Head of caudate nucleus (tissue), 42 donors: ENCODE data around the gene STX3.
"Not testable (repeated sequence)": the region's sequence is repeated elsewhere in the genome, so short reads cannot be mapped to it uniquely, and the experiment has no call there.

Experiments used
- DNase-seq, 42 donors: peaks; one replicate each; pipeline versions ENCODE4 v3.0.0 to v3.0.0-alpha.2; 2020 to 2021; ENCODE audit warnings: mixed read lengths in 7 of 42
- intact Hi-C: fragments of 100-400 bp; cut with DNase I; formaldehyde crosslinking; loops from one replicate; pipeline ENCODE4 v1.15.0; 2022

STX3 gene

DNA sequence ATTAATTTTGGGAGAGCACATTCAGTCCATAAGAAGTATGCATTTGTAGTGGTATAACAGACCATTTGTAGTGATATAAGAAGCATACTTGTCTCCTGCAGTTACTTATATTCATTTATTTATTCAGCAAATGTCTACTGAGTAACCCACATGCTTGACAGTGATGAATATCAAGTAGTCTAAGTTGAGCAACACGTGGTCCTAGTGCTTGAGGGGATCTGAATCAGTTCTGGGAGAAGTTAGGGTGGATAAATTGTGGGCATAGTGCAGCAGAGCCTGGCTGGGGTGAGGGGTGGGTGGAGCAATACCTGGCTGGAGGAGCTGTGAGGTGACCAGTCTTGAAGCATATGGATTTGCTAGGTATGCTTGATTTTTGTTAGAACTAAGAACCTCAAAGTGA lies 24.3 kb downstream of the STX3 start:
- DNase-seq, result no peak
- intact Hi-C loops, result no loop called here

DNA sequence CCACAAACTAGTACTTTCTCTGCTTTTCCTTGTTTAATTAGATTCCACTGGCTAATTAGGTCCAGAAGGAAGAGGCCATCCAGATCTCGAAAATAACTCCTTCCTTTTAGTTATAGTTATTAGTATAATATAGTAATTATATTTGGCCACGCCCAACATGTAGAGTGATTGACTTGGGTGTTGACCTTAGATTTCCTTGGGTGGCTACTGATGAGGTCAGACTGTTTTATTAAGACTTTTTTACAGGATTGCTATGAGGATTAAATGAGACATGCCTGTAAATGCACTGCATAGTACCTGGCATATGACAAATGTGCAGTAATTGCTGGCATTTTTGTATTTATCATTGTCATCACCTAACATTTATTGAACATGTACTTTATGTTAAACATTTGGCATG lies 26.9 kb downstream of the STX3 start:
- intact Hi-C loops, result no loop called here
- no peak for DNase-seq

DNA sequence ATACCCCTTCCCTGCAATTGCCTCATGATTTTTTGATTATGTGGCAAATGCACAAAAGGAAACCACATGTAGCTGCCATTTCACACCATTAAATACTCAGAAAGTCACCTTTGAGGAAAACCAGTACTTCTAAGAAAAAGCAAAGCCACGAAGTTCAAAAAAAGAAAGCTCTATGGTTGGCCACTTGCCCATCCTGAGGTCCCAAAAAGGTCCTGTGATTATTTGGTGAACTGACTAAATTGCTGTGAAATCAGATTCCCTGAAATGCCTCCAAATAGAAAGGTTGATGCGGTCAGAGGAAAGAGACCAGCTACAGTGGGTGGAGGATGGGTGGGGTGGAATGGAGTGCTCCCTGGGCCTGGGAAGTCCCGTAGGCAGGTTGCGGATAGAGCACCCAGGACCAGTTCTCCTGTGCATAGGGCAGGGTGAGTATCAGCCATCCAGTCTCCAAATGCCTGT lies 28.5 kb downstream of the STX3 start:
- intact Hi-C loops, result no loop called here
- DNase-seq, result no peak

DNA sequence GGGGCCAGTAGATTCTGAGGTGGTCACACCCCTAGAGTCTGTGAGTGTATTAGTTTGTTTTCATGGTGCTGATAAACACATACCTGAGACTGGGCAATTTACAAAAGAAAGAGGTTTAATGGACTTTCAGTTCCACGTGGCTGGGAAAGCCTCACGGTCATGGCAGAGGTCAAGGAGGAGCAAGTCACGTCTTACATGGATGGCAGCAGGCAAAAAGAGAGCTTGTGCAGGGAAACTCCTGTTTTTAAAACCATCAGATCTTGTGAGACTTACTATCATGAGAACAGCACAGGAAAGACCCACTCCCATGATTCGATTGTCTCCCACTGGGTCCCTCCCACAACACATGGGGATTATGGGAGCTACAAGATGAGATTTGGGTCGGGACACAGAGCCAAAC lies 29.3 kb downstream of the STX3 start:
- DNase-seq, intact Hi-C loops: not testable (repeated sequence)

DNA sequence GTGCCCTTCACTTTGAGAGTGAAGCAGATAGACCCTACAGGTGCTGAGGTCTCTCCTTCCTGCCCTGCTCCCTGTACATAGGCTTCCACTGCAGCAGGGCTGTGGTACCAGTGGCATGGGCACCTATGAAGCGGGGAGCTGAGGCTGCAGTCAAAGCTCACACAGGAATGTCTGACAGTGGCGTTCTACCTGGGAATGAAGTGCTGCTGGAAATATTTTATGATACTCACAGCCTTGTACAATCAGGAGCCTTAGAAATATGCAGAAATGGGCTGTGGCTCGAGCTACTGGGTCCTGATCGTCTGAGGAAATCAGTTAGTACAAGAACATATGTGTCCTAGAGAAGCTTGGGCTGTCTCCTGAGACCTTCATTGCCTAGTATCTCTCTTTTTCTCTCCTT lies 30.6 kb downstream of the STX3 start:
- DNase-seq, result no peak
- intact Hi-C loops, result no loop called here

DNA sequence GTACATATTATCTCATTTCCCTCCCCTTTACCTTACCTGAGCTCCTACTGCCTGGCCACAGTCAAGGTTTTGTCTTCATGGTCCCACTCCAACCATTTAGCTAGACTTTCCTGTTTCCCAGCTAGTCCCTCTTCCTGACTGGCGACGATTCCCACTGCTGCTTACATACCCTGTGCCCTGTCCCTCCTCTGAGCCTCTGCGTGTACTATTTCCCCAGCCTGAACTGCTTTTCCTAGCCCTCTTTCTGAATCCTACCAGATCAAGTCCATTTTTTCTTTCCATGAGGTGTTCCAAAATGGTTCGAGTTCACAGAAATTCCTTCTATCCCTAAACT lies 32.0 kb downstream of the STX3 start:
- no peak for DNase-seq
- intact Hi-C loops, result no loop called here

DNA sequence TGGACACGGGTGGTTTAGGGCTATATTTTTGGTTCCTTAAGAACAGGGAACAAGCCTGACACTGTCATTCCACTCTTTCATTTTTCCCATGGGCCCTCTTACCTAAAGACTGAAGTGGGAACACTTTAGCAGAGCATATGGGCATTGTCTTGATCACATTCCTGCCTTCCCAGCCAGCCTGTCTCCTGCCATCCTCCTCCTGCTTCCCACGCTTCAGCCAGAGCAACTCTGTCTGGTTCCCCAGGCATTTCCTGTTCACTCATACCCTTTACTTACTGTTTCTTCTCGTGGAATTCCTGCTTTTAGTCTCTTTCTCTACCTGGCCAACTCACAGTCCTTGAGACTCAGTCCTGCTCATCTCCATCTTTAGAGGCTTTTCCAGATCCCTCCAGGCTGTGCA lies 32.6 kb downstream of the STX3 start:
- intact Hi-C loops, result no loop called here

DNA sequence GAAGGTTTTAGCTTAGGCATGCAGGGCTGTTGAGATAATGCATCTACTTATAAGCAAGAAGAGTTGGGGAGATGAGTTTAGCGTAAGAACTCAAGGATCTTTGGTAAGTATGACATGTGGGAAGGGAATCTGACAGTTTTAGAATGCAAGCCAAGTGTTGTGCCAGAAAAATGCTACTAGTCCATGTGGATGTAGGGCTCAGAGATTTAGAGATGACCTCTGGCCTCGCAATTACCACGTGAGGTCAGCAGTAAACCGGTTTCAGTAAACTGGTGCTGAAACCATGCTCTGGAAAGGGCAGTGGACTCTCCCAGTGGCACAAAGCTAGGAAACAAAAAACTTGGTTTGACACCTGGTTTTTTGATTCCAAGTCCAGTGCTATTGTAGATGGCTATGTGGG lies 36.5 kb downstream of the STX3 start:
- intact Hi-C loops, result no loop called here
- DNase-seq, result no peak

More for the DNA sequence above, 32.6 kb downstream of the STX3 start:
- no peak for DNase-seq

DNA sequence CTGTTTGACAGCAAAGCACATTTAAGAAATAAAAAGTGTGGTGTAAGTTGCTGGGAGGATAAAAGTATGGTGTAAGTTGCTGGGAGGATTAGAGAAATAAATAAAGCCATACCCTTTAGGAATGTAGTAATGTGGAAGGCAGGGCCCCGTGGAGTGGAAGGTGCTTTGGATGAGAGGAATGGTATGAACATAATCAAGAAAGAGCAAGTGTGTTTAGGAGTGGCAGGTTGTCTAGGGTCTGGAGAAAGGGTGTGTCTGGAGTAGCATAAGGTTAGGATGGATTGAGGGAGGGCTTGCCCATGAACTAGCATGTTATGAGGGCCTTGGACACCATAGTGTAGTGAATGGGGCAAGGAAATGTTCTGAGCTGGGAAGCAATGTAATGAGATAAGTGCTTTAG lies 37.3 kb downstream of the STX3 start:
- no peak for DNase-seq
- intact Hi-C loops, result no loop called here

DNA sequence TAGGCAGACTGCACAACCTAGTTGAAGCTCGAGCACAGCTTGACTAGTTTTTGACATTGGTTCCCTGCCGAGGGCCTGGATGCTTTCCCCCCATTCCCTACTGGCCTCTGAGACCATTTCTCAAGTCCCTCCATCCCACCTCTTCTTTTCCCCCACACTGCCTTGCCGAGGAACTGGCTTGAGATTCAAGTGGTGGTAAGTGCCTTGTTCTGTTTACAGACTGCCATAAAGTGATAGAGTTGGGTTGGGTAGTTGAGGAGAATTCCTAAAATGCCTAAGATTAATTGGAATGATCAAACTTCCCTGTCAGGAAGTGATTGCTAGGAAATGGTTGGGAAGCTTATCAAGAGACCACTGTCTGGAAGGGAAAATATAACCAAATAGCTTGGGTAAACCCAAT lies 39.2 kb downstream of the STX3 start:
- DNase-seq, result no peak
- intact Hi-C loops, result no loop called here

DNA sequence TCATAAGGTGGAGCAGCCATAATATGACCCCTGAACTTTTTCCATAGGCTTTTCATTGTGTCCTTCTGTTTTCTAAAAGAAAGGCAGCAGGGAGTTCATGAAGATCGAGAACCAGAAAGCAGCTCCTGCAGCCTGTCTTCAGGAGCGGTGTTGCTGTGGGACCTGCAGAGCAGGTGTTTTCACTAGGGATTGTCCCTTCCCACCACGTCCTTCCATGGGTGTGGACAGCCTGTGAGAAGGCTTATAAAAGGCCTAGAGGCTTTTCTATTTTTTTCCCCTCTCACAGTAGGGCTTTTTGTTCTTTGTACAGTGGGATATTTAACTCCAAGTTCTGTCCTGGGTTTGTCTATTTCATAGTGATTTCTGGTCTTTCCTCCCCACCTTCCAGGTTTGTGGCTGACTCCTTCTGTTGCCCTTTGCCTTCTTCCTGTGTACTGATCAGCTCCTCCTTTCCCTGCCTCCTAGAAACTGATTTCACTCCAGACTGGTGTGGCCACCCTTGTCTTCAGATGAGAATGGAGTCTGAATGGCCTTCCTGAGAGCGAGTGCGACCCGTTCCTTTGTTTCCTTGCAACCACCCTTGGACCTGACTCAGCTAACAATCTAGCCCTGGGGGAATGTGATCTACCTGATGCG lies 45.3 kb downstream of the STX3 start:
- intact Hi-C loops, result loop anchor here (10.0 kb wide), 1 partner anchor 256 kb away; no protein-coding TSS in a partner anchor
- DNase-seq, result no peak

DNA sequence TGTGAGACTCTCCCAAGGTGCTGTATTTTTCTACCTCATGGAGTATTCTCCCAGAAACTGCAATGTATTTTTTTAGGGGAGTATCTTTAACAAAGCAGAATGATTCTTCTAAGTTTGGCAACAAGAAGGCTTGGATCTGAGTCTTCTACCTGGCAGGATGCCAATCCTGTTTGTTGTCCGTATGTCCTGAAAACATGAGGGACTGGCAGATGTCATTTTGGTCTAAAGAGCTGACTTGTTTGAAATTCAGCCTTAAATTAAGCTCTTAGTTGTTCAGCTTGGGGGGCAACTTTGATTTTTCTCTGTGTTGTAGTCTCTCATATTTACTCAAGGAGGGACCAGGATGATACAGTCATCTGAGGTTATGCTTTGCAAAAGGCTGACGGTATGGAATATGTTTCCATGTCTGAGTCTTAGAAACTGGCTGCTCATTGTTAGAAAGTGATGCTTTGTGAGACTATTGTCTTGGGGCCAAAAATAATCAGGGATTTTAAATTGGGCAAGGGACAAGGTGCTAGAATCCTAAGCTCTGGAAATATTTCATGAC lies 46.1 kb downstream of the STX3 start:
- intact Hi-C loops, result loop anchor here (10.0 kb wide), 1 partner anchor 256 kb away; no protein-coding TSS in a partner anchor
- DNase-seq, result no peak

DNA sequence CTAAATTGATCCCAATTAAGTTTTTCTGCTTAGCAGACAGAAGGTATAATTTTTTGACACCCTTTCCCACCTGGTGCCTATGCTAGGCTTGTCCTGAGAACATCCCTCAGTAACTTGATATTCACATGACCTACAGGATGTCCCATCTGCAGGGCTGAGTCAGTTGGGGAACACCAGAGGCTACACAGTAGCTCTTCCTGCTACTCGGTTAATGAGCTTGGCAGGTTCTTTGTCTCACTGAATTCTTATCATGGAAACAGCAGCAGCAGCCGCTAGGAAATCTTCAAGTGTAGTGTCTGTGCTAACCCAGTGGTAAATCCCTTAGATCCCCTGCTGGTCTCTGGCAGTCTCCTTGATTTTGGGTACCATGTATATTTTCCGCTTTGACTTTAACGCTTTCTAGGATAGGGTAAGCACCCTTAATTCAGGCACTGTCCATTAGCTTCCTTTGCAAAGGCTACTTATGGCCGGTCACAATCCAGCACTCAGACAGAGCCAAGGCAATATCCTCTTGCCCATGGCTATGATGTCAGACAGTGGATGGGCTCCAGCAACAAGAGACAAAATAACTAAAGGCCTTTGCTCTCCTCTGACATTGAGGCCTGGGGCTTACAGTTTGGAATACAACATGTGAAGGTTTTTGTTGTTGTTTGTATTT lies 46.9 kb downstream of the STX3 start:
- intact Hi-C loops, result loop anchor here (1.0 to 10.0 kb wide), 2 partner anchors 48 to 257 kb away; no protein-coding TSS in a partner anchor
- peak in 31 of 42 donors; percentile 5 to 75 (median 41) for DNase-seq

DNA sequence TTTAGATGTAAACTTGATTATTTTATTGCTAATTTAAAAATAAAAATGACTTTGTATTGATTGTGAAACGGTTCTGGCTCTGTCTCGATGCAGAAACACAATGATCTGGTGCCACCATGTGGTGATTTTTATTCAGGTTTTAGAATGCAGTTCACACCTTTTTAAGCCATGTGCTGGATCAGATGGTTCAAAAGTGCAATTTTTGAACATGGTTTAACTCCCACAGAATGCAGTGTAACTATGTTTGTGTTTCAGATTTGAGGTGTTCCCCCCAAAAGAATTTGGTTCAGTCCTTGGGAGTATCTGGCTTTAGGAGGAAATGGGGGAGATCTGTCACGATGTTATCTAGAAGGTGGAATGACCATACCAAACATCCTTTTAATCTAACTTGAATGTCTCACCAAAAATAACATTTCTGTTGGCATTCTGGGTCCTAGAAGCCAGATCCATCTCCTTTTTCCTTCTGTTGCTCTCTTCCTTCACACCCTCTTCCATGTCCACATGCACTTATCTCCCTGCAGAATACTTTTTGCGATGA lies 47.5 kb downstream of the STX3 start:
- peak in 18 of 42 donors; percentile 14 to 83 (median 53) for DNase-seq
- intact Hi-C loops, result loop anchor here (1.0 to 10.0 kb wide), 2 partner anchors 48 to 258 kb away; no protein-coding TSS in a partner anchor

DNA sequence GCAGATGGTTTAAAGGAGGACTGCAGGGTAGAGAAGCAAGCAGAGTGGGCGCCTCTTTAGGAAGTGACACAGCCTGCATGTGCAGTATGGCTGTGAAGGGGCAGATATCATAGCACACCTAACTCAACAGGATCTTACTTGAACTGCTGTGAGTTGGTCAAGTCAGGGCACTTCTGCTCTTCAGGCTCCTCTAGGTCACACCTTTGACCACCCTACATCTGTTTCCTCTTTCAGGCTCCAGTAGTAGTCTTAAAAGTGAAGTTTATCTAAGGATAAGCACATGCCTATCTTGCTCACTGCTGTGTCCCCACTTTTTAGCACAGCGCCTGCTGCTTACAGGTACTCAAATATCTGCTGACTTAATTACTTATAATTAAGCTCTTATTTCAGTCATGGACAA lies 48.9 kb downstream of the STX3 start:
- intact Hi-C loops, result loop anchor here (10.0 kb wide), 1 partner anchor 259 kb away; no protein-coding TSS in a partner anchor

DNA sequence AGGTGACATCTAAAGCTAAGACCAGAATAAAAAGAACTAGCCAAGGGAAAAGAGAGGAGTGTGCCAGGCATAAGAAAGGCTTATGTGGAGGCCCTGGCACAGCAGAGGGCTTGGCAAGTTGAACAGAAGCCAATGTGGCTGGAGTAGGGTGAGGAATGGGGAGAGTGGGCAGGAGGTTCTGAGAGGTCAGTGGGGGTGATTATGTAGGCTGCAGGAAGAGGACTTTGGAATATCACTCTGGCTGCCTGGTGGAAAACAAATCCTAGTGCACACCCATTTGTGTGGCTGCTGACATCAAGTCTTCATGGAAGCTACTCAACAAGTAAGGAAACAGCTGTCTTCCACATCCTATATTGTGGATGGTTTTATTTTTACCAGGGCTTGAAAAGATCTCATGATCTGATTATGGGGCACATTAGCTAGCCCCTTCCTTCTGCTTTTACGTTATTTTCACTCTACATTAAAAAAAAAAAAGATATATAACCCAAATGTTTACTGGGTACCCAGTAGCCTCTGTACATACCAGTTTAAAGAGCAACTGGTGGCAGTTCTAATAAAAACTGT lies 52.0 kb downstream of the STX3 start:
- intact Hi-C loops, result loop anchor here (10.0 kb wide), 1 partner anchor 262 kb away; no protein-coding TSS in a partner anchor
- DNase-seq, result no peak

More for the DNA sequence above, 48.9 kb downstream of the STX3 start:
- DNase-seq, result no peak

DNA sequence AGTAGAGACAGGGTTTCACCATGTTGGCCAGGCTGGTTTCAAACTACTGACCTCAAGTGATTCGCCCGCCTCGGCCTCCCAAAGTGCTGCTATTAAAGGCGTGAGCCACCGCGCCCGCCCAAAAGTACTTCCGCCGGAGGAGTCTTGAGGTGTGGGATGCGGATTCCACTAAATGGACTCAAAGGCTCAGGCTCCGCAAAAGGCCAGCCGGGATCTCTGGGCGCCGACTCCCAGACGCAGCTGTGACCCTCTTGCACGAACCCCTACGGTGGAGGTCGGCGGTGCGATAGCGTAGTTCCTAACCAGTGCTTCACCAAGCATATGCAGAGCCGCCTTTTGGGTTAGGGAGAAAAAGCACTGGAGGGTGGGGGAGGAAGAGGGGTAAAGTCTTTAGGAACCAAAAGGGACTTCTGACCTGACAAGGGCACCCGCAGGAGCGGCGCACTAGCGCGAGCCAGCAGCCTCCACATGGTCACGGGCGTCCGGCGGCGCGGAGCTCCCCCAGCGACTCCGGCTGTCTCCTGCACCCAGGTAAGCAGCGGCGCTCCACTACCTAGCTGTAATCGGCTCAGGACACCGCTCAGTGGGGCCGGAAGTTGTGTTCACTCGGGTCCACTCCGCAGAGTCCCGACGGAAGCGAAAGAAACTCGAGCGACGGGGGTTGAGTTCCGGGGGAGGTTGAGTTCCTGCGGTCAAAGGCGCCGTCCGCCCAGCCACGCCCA lies 55.2 kb downstream of the STX3 start, which contains the start of gene MRPL16:
Gene MRPL16, minus strand, starts transcription at position 590 of the 722 bp plus-strand sequence. Its CDS starts 120 bp downstream, at position 470.
- peak; percentile 69 to 96 (median 86) for DNase-seq
- intact Hi-C loops, result no loop called here

DNA sequence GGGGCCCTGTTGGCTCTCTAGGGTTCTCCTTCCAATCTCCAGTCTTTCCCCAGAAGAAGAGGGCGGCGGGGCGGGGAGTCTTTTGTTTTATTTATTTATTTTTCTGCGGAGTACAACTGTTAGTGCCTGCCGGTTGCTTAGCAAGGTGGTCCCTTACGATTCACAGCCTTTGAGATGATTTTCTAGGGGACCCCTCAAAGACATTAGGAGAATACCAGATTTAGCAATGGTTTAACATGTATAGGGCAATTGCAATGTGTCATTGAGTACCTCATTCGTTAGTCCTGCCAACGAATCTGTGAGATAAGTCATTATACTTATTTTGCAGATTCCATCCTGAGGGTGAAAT lies 55.7 kb downstream of the STX3 start:
- intact Hi-C loops, result no loop called here
- no peak for DNase-seq

DNA sequence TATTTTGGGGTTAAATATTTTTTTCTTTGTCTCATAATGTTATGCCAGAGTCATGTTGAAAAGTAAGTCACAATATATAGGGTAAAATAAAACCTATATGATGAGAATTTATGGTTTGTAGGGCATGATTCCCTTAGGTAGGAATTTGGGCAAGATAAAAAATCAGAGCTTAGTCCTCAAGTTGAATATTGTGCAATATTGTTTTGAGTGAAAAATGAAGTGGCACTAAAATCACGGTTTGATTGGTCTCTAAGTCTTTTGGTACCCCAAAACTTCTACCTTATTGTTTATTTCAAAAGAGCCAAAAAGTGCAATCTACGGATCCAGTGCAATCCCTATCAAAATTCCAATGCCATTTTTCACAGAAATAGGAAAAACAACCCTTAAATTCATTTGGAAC lies 57.0 kb downstream of the STX3 start:
- DNase-seq, result no peak
- intact Hi-C loops, result no loop called here
